Uterus (tissue), 4 donors: ENCODE data around the gene MYOC. TPM values are rescaled to one million over a fixed set of nuclear protein-coding genes. Genes with fewer than 3 reads are reported as not detected.
"Not testable (repeated sequence)": the region's sequence is repeated elsewhere in the genome, so short reads cannot be mapped to it uniquely, and the experiment has no call there.

Source experiments
- DNase-seq, 2 donors: peaks; one replicate each; pipeline ENCODE4 v3.0.0-alpha.2; 2019 to 2020
- H3K27ac ChIP-seq, 2 donors: fragments of 200-600 bp; sonication (generic); 1 replicate in 1 of 2; 2 replicates in 1 of 2; pipeline ENCODE4 v1.5.1; 2016 to 2018
- H3K27me3 ChIP-seq, 2 donors: fragments of 200-600 bp; sonication (generic); one replicate each; pipeline ENCODE4 v1.5.1; 2018 to 2019; ENCODE audit warnings: control low read depth in 1 of 2
- H3K36me3 ChIP-seq, 2 donors: fragments of 200-600 bp; sonication (generic); one replicate each; pipeline ENCODE4 v1.5.1; 2019; ENCODE audit warnings: control low read depth in 1 of 2
- H3K4me1 ChIP-seq, 2 donors: fragments of 200-600 bp; sonication (generic); one replicate each; pipeline ENCODE4 v1.5.1; 2018 to 2019; ENCODE audit warnings: control low read depth in 1 of 2
- H3K4me3 ChIP-seq, 2 donors: fragments of 200-600 bp; sonication (generic); 1 replicate in 1 of 2; 2 replicates in 1 of 2; pipeline ENCODE4 v1.5.1; 2018 to 2019; ENCODE audit warnings: mild to moderate bottlenecking in 1 of 2
- H3K9me3 ChIP-seq, 2 donors: fragments of 200-600 bp; sonication (generic); one replicate each; pipeline ENCODE4 v1.5.1; 2019; ENCODE audit warnings: control low read depth in 1 of 2
- CTCF ChIP-seq, 4 experiments: fragments of 200-600 bp in 2 of 4; fragments of 450-650 bp in 2 of 4; sonication (generic) in 2 of 4; IDR thresholded peaks; one replicate each; pipeline ENCODE4 v1.5.1; 2016 to 2019; ENCODE audit warnings: antibody characterized with exemption in 4 of 4, mild to moderate bottlenecking in 2 of 4, moderate library complexity in 1 of 4
- POLR2A ChIP-seq, 2 donors: fragments of 450-650 bp; IDR thresholded peaks; one replicate each; pipeline ENCODE4 v1.6.1; 2016; ENCODE audit warnings: antibody characterized with exemption in 2 of 2, mild to moderate bottlenecking in 1 of 2, moderate library complexity in 1 of 2
- intact Hi-C: fragments of 100-400 bp; cut with DNase I; formaldehyde crosslinking; loops from one replicate; pipeline ENCODE4 v1.15.1; 2023; ENCODE audit warnings: low total_unique reads
- total RNA-seq, 4 donors: library from RNA; depleted of rRNA in 3 of 4; stranded (reverse); fragments of >200 nt in 3 of 4; gene quantifications; one replicate each; pipeline versions ENCODE4 v1.1.0 to v1.2.4, GENCODE V29; 2014 to 2023
- donor health status: DM: yes; HTN: yes; CAD: no.

MYOC gene
- total RNA-seq, 4 donors from 2014 or later = 5.6 to 38.2 (median 13.2) TPM

- no peak overlapping the region for H3K4me3 ChIP-seq
- H3K27me3 ChIP-seq = no peaks in the 10 kb centered on the region
- no peaks in the 10 kb centered on the region for H3K36me3 ChIP-seq
- H3K27ac ChIP-seq = no peak overlapping the region
- intact Hi-C loops = no loop called here
- no peak for DNase-seq
- H3K4me1 ChIP-seq = peaks cover 0 to 7% of the 10 kb centered on the region in 2 donors
- TF ChIP-seq POLR2A (IDR thresholded peaks at IDR 0.05) (no peak), CTCF (IDR thresholded peaks at IDR 0.05) (no peak)
- no peaks in the 10 kb centered on the region for H3K9me3 ChIP-seq
Measured at GRCh38 chr1:171664976-171665375, 12.5 kb upstream of the MYOC start.

- no peak overlapping the region for H3K4me3 ChIP-seq
- intact Hi-C loops = no loop called here
- no peaks in the 10 kb centered on the region for H3K9me3 ChIP-seq
- H3K4me1 ChIP-seq = peaks cover 0 to 7% of the 10 kb centered on the region in 2 donors
- no peaks in the 10 kb centered on the region for H3K36me3 ChIP-seq
- no peak for DNase-seq
- H3K27me3 ChIP-seq = no peaks in the 10 kb centered on the region
- no peak for TF ChIP-seq CTCF (IDR thresholded peaks at IDR 0.05)
- TF ChIP-seq POLR2A (IDR thresholded peaks at IDR 0.05) = no peak
- H3K27ac ChIP-seq = peak overlapping the region; percentile 59 to 65
Measured at GRCh38 chr1:171663854-171664575, 11.5 kb upstream of the MYOC start.

- Histone ChIP-seq H3K9me3 (no peaks in the 10 kb centered on the region), H3K27me3 (no peaks in the 10 kb centered on the region), H3K4me1 (peaks cover 0 to 7% of the 10 kb centered on the region in 2 donors), H3K27ac (peak overlapping the region; percentile 59 to 65), H3K4me3 (no peak overlapping the region), H3K36me3 (no peaks in the 10 kb centered on the region)
- TF ChIP-seq POLR2A (IDR thresholded peaks at IDR 0.05) = no peak
- no peak for TF ChIP-seq CTCF (IDR thresholded peaks at IDR 0.05)
- DNase-seq = peak in 1 of 2 donors; percentile 27
- intact Hi-C loops = no loop called here
Measured at GRCh38 chr1:171663036-171663853, 10.8 kb upstream of the MYOC start.

- no peak overlapping the region for H3K27ac ChIP-seq
- H3K4me1 ChIP-seq = peaks cover 0 to 7% of the 10 kb centered on the region in 2 donors
- TF ChIP-seq POLR2A (IDR thresholded peaks at IDR 0.05) (no peak), CTCF (IDR thresholded peaks at IDR 0.05) (no peak)
- intact Hi-C loops = no loop called here
- no peaks in the 10 kb centered on the region for H3K27me3 ChIP-seq
- no peak for DNase-seq
- no peak overlapping the region for H3K4me3 ChIP-seq
- no peaks in the 10 kb centered on the region for H3K36me3 ChIP-seq
- no peaks in the 10 kb centered on the region for H3K9me3 ChIP-seq
Measured at GRCh38 chr1:171661076-171661650, 8.7 kb upstream of the MYOC start.

- H3K27ac ChIP-seq = peak overlapping the region; percentile 87 to 93
- H3K4me1 ChIP-seq, H3K4me3 ChIP-seq, H3K9me3 ChIP-seq, H3K27me3 ChIP-seq, intact Hi-C loops, H3K36me3 ChIP-seq, DNase-seq: not testable (repeated sequence)
Measured at GRCh38 chr1:171656206-171656605, 3.7 kb upstream of the MYOC start.
